Mucosa of gallbladder (tissue), 1 donor: ENCODE data around the gene DUSP9. TPM values are rescaled to one million over a fixed set of nuclear protein-coding genes. Genes with fewer than 3 reads are reported as not detected.
"Not testable (repeated sequence)": the region's sequence is repeated elsewhere in the genome, so short reads cannot be mapped to it uniquely, and the experiment has no call there.

Source experiments
- DNase-seq: peaks from one replicate; pipeline ENCODE4 v3.0.0-alpha.2; 2020; ENCODE audit warnings: low spot score
- total RNA-seq: library from RNA; stranded (reverse); gene quantifications from one replicate; pipeline ENCODE4 v1.2.1, GENCODE V29; 2021
- donor health status: DM: no; HTN: no; CAD: no.

The DUSP9 gene
- 0.12 TPM for total RNA-seq

- no peak for DNase-seq
Observed at GRCh38 chrX:153646620-153647373, at the start of gene DUSP9. TSS of gene DUSP9 (plus strand) at chrX:153647203. CDS start at chrX:153647954, 751 bp downstream.

- no peak for DNase-seq
Observed at GRCh38 chrX:153598541-153599191, 48.3 kb upstream of the DUSP9 start, which contains the start of gene CCNQ. TSS of gene CCNQ (minus strand) at chrX:153599139. CDS start at chrX:153599073, 66 bp downstream.

GRCh38 chrX:153599192-153600031 lies 47.6 kb upstream of the DUSP9 start:
- peak; percentile 88 for DNase-seq

GRCh38 chrX:153600032-153600373 lies 47.0 kb upstream of the DUSP9 start:
- no peak for DNase-seq

- DNase-seq: no peak
Observed at GRCh38 chrX:153600921-153601320, 46.1 kb upstream of the DUSP9 start.

- DNase-seq: no peak
Observed at GRCh38 chrX:153601511-153602110, 45.4 kb upstream of the DUSP9 start.

GRCh38 chrX:153602601-153603000 lies 44.4 kb upstream of the DUSP9 start:
- no peak for DNase-seq

- no peak for DNase-seq
Observed at GRCh38 chrX:153603131-153603656, 43.8 kb upstream of the DUSP9 start.

- DNase-seq: not testable (repeated sequence)
Observed at GRCh38 chrX:153604666-153605380, 42.2 kb upstream of the DUSP9 start.

GRCh38 chrX:153606503-153606902 lies 40.5 kb upstream of the DUSP9 start:
- no peak for DNase-seq

- no peak for DNase-seq
Observed at GRCh38 chrX:153608376-153608775, 38.6 kb upstream of the DUSP9 start.

- DNase-seq: no peak
Observed at GRCh38 chrX:153608806-153609205, 38.2 kb upstream of the DUSP9 start.

GRCh38 chrX:153609917-153610835 lies 36.8 kb upstream of the DUSP9 start:
- DNase-seq: peak; percentile 52

GRCh38 chrX:153610836-153611213 lies 36.2 kb upstream of the DUSP9 start:
- no peak for DNase-seq

GRCh38 chrX:153611298-153612095 lies 35.5 kb upstream of the DUSP9 start:
- no peak for DNase-seq

- no peak for DNase-seq
Observed at GRCh38 chrX:153612413-153612812, 34.6 kb upstream of the DUSP9 start.

GRCh38 chrX:153614818-153615217 lies 32.2 kb upstream of the DUSP9 start:
- no peak for DNase-seq

GRCh38 chrX:153620576-153620975 lies 26.4 kb upstream of the DUSP9 start:
- DNase-seq: no peak

- DNase-seq: no peak
Observed at GRCh38 chrX:153621949-153622598, 24.9 kb upstream of the DUSP9 start.
